GM21576 (cell line): ENCODE results near the gene TMED7.

Experiments used
- ATAC-seq: cut with Tn5 transposase; IDR thresholded peaks from one replicate; pipeline ENCODE4 v1.9.1; 2021; ENCODE audit warnings: mild to moderate bottlenecking, moderate library complexity; ENCODE audit not compliant: unreplicated experiment

The TMED7 gene

DNA sequence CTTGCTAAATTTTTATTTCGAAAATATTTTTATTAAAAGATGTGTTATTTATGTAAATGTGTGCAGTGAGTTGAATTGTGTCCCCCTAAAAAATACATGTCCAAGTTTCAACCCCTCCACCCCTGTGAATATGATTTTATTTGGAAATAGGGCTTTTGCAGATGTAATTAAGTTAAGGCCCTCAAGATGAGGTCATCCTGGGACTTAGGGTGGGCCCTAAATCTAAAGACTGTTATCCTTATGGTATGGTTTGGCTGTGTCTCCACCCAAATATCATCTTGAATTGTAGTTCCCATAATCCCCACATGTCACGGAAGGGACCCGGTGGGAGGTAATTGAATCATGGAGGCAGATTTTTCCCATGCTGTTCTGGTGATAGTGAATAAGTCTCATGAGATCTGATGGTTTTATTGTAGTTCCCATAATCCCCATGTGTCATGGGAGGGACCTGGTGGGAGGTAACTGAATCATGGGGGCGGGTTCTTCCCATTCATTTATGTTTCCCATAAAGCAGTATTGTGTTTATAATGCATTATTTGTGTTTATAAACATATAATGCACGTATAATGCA, 1.5 kb upstream of the TMED7 start:
- ATAC-seq = no peak

DNA sequence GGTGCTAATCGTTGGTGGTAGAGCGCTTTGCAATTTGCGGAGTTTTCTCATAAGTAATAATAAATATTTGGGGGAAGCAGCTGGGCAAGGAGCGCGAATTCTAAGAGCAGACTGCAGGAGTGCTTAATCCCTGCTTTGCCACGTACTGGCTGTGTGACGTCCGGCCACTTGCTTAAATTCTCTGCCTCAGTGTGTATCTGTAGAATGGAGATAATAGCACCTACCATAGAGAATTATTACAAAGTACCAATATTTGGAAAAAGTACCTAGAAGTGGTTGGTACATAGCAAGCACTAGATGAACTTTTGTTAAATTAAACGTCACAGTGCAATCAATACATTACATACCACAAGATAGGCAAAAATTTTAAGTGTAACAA, 598 bp upstream of the TMED7 start:
- ATAC-seq = peak; percentile 33

DNA sequence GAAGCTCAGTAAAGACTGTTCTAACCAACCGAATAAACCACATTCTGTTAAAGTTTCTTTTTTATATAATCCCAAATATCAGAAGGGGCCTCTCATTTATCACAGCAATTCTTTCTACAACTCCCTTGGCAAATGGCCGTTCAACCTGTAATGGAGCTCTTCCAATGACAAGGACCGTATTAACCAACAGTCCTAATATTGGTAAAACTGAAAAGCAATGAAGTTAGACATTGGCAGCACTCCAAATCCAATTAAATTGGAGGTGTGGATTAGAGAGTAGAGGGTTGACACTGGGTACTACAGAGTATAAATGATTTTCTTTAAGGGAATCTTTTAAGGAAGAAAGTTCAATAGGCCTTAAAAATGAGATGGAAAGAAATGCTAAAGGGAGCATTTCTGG, 842 bp downstream of the TMED7 start:
- no peak for ATAC-seq

DNA sequence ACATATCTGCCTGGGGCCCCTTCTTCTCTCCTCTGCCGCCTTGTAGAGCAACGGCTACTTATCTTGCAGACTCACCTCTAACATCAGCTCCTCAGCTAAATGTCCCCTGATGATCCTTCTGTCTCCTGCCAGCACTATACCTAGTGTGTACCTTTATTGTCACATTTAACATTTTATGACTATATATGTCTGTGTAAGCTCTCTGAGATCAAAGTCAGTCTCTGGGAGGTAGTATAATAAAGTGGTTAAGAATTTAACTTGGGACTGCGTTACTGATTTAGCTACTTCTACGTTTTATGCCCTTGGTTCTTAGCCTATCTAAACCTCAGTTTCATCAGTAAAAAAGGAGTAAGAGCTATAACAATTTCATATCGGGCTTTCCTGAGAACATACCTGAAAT, 2.2 kb downstream of the TMED7 start:
- no peak for ATAC-seq

DNA sequence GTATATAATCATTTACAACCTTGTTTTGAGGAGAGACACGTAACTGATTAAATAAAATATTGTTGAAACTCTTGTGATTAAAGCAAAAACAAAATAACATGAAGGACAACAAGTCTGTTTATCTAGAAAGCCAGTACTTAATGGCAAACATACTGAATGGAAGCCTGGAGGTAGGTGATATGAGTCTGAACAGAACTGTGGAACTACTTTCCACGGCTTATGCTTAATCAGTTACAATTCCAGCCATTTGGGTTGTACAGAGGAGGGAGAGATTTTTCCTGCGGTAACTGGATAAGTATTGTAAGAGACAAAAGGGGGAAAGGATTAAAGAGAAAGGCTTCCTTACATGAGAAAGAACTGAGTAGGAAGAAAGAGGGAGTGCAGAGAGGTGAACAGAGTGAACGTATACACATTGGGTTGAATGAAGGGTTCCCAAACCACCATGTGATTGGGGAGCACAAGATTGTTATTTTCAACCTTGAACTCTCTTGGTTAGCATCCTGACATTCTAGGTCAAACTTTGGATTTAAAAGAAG, 4.4 kb downstream of the TMED7 start:
- no peak for ATAC-seq

DNA sequence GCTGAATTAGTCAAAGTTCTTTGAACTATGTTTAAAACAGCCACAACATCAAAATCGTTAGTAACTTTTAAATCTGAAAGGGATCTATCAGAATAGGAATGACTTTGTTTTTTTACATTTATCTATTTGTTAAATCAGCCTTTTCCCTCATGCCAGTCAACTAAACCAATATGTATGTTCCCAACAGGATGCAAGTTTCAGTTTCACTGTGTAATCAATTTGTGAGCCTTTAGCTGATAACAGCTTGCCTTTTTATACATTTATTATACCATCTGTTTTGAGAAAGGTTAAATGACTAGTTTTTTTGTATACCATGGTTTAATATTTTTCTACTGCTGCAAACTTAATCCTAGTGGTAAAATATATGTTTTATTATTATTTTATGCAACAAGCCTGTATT, 8.9 kb downstream of the TMED7 start:
- no peak for ATAC-seq

DNA sequence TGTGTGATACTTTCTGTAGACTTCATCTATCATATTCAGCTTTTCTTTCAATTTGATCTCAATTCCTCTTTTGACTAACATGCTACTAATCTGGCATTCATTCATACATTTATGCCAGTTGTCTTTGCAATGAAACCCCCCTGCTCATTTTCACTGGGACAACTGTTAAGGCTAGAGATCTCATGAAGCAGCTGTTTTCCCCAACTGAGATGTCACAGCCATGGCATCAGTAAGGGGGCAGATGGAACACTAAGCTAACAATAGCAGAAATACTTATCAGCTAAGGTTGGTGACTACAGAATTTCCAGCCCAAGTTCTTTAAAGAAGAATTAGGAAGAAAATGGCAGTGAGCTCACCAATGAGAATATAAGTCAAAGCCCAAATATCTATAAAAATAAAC, 9.4 kb downstream of the TMED7 start:
- no peak for ATAC-seq

DNA sequence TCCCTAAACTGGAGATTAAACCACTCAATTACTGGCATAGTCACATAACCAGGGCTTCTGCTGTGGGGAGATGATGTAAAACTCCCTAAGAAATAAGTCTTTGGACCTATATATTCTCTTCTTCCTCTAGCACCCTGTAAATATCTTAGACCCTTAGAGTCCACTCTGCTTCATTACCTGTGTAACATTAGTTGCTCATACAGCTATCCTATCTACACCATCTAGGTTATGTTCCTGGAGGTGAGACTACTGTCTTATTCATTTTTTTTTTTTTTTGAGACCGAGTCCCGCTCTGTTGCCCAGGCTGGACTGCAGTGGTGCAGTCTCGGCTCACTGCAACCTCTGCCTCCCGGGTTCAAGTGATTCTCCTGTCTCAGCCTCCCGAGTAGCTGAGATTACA, 14.0 kb downstream of the TMED7 start:
- ATAC-seq = no peak

DNA sequence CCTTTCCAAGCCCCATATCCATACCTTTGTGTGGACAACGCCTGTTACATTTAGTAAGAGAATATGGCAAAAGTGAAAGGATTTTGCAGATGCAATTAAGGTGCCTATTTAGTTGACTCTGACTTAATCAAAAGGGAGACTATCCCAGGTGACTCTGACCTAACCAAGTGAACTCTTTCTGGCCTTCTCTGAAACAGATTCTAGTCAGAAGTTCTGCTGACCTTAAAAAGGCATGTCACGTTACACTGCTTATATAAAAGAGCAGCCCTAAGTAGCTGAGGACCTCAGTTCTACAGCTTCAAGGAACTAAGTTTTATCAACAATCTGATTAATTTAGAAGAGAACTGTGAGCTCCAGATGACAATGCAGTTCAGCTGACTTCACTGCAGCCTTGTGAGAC, 17.9 kb downstream of the TMED7 start:
- no peak for ATAC-seq

DNA sequence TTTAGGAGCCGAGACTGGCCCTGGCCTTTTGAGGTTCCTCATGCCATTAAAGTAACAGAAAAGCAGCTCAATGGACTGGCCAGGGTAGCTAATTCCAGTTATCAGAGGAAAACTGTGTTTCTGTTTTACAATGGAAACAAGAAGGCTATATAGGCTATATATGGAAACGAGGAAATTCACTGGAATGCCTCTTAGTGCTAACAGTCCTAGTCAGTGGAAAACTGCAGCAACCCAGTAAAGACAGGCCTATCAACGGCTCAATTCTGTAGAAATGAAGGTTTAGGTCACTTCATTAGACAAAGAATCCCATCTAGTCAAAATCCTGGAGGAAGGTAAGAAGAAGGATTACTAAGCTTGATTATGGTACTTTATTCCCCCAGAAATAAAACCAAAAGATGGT, 20.4 kb downstream of the TMED7 start:
- ATAC-seq = no peak

DNA sequence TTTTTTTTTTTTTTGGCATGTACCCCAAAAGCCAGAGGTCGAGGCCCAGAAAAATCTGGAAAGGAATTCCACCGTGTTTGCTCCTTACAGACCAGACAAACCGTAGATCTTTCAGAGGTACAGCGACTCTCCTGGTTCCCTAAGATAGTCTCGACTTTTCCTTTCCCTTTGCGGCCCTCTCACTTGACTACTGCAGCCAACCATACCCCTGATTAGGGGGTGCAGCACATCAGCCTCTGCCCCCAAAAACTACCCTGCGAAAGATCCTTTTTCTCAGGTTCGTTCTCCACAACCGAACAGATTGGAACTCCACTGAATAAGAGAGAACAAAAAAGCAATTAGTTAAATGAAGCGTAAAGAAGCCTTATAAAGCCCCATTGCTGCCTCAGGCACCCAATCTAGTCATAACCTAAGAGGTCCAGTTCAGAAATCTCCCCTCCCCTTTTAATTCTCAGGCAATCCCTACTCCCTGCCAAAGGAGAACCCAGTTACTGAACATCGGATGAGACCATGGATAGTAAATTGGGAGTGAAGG, 23.2 kb downstream of the TMED7 start:
- ATAC-seq = peak; percentile 10

DNA sequence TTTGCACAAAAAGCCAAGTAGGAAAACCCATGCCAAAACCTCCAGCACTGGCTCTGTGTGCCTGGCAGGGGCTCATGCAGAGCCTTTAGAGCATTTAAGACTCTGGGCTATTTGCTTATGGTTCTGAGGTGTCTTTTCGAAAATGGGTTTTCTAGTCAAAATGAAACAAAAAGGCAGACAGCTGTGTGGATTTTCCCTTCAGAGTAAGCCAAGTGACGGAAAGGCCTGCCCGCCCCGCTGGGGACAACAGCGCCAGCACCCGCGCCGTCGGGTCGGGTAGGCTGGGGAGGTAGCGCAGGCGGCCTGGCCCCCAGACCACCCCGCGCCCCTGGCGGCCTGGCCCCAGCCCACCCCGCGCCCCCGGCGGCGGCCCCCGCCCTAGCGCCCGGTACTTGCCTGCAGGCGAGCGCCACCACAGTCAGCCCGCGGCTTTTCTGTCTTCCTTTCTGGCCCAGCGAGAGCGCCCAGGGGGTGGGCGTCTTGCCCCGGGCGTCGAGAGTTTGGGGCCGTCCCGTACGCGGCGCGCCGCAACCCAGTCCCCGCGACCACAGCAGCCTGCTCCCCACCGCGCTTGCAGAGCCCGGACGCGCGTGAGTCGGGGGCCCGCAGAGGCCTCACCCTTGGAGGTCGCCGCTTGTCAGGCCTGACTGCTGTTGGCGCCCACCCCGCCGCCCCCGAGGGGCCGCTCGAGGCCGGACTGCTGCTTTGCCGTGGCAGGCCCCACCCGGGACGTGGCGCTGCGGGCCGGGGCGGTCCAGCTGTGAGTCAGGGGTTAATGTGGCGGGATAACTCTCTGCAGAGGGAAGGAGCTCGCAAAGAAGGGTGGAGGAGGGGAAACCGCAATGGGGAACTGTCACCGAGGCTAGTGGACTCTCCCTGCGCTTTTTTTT, 23.9 kb downstream of the TMED7 start, which contains the start of gene TICAM2:
TICAM2 (minus strand) TSS at position 779 of the 890 bp plus-strand sequence. CDS start 21,223 bp downstream, outside the sequence.
- peak; percentile 73 for ATAC-seq

DNA sequence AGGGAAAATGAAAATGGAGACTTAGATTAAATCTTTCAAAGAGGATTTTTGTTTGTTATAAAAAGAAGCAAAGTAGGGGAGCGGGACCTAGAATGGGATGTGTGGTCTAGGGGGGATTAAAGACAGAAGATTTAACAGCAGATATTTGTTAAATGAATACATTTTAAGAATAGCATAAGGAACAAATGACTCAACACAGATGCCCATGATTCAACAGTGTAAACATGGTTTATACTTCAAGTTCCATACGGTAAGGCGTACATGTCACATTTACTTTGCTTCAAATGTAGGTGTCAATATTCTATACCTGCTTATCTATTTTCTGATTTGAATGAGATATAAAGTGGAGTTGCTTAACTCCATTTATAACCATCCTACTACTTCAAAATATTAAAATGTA, 25.1 kb downstream of the TMED7 start:
- no peak for ATAC-seq

DNA sequence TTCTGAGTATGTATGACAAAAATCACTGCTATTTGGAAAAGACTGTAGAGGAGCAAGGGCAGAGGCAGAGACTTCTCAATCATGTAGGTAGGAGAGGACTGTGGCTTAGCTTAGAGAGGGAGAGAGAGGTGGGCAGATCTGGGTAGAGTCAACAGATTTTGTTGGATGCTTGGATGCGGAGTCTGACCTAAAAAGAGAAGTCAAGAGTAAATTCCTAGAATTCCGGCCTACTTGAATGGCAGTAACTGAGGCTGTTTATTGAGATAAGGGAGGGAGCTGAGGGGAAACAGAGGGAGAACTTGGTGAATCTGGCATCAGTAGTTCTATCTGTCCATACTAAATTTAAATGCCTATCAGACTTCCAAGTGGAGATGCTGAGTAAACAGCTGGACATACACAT, 25.9 kb downstream of the TMED7 start:
- ATAC-seq = peak; percentile 3

DNA sequence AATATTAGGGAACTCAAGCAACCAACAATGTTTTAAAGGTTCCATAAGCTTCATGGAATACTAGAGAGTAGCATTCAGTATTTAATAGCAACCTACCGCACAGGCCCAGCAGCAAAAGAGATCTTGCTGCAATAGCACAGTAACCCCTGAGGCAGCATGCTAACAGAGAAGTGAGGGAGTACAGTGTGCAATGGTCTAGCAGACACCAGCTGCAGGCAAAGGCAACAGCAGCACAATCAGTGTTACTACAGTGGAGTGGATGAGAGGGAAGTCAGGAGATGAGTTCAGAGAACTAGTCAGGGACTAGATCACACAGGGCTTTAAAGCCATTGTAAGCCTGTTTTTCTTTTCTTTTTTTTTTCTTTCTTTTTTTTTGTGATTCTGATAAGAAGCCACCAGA, 26.3 kb downstream of the TMED7 start:
- ATAC-seq = peak; percentile 47

DNA sequence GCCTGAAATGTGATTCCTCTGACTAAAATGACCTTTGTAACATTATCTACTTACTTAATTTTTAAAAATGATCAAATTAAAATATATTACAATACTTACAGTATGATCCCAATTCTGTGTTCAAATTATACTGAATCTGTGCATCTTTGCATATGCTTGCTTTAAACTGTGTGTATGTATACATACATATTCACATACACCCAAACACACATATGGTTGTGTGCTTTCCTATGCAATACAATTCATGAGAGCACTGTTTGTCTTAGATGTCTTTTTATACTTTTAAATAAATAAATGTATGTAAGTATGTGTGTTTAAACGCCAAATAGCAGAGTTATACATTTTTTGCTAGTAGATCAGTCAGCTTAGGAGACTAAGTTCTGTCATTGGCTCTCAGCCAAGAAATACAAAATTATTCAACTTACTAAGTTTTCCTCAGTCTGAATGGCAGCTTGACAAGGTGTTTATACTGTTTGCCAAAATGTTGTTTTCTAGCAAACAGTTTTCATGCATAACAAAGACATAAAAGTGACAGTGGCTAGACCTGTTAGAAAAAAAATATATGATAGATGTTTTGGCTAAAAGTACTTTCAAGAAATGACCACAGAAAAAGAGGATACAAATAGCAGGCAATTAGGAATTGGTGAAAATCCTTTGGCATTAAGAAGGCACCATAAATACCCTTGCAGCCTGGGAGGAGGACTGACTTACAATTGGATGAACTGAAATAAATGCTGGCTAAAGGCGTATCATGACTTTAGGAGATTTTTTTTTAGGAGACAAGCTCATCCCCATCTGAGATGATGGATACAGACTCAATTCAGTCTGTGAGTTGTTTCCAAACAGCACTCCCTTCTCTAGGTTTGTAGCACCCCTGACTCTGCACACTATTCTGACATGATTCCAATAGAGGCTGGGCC, 31.4 kb downstream of the TMED7 start:
- ATAC-seq = no peak

DNA sequence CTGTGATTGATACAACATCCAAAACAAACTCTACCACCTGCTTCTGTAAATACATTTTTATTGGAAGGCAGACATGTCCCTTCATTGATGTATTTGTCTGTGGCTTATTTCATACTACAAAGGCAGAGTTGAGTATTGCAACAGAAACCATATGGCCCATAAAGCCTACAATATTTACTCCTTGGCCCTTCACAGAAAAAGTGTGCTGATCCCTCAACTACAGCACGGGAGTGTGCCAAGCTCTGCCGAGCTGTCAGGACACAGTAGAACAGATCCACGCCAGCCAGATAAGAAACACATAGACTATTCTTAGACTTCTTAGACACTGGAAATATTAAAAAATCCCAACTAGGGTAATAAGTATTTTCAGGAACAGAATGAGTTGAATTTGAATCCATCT, 36.8 kb downstream of the TMED7 start:
- no peak for ATAC-seq

DNA sequence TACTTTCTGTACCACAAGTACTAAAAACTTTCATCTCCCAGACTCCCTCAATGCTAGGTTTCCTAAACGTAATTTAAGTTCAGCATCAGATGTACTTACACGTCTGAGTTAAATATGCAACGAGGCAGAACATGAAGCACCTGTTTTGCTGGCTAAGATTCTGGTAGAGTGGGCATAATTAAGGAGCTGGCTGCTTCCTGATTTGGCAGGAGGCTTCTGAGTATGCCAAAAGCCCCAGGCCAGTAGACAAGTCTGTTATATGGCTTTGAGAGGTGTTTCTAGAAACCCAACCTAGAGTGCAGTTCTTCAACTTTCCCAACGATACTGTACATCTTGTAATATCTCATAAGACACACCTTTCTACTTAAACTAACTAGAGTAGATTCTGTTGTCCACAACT, 37.2 kb downstream of the TMED7 start:
- ATAC-seq = no peak

DNA sequence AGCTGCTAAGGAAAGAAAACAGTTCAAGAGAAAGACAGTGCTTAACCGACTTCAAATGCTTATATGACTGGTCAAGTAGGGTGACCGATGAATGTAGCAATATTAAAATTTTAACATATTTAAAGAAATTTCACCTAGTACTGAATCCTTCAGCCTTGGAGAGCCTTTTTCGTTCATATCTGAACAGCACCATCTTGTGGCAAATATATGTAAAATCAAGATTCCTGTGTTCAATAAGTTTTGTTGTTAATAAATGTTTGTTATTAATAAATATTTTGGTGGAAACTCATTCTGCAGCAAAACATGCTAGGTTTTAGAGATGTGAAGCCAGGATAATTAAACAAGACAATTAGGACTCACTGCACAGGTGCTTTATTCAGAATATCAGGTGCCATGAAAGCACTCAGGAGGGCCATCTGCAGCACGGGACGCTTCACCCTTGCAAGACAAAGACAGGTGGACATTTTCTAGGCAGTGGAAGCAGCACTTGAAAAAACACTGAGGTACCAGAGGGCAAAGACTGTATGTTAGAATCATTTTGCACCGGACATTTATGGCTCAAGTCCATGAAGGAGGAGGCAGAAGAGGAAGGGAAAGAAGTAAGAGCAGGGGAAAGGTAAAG, 39.2 kb downstream of the TMED7 start:
- peak; percentile 44 for ATAC-seq

DNA sequence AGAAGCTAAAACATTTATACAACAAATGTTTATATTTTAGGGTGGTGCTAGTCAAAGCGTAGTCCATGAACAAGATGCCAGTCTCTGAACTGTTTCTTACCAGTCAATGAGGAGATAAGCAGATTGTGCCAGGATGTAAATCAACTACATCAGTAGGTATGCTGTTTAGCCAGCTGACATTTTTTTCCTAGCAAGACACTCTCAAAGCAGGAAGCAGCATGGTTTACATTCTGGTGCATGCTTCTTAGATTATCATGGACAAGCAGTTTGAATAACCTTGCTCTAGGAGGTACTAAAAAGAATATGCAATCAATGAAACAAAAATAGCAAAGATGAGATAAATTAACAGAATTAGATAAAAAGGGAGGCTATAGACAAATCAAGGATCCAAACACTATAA, 40.6 kb downstream of the TMED7 start:
- ATAC-seq = no peak

DNA sequence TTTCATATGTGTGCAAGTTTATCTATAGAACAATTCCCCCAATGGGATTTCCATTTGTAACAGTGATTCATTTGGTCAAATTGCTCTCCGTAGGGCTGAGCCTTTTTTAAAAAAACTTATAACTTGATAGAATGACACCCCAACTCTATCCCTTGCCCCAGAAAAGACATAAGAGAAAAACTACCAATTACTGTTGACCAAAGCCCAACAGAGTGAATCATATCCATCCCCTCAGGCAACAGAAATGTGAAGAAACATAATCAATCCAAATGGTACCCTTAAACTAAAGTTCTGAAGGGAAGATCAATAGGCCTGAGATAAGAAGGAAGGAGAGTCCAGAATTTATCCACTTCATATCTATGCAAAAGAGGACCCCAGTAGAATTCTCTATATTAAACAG, 41.3 kb downstream of the TMED7 start:
- ATAC-seq = no peak
